Left lung (tissue), 10 donors: Measurements from ENCODE around the gene PPP4R2. TPM values are rescaled to one million over a fixed set of nuclear protein-coding genes. Genes with fewer than 3 reads are reported as not detected.

Source experiments
- ATAC-seq: fragments of 200-7000 bp; cut with Tn5 transposase; one replicate; pipeline ENCODE4 v1.9.1; 2020; ENCODE audit warnings: moderate library complexity
- DNase-seq, 4 donors: peaks; one replicate each; pipeline ENCODE4 v3.0.0-alpha.2; 2013 to 2020
- H3K27ac ChIP-seq, 2 donors: fragments of 200-600 bp; sonication (generic) in 1 of 2; one replicate each; pipeline versions ENCODE4 v1.5.0 to v1.8.0; 2020 to 2021
- H3K27me3 ChIP-seq, 2 donors: fragments of 200-600 bp; sonication (generic) in 1 of 2; one replicate each; pipeline versions ENCODE4 v1.5.0 to v1.8.0; 2020 to 2021
- H3K36me3 ChIP-seq, 2 donors: fragments of 200-600 bp; sonication (generic) in 1 of 2; one replicate each; pipeline versions ENCODE4 v1.5.0 to v1.8.0; 2020 to 2021
- H3K4me1 ChIP-seq, 2 donors: fragments of 200-600 bp; one replicate each; pipeline ENCODE4 v1.8.0; 2021
- H3K4me3 ChIP-seq, 2 donors: fragments of 200-600 bp; sonication (generic) in 1 of 2; one replicate each; pipeline versions ENCODE4 v1.5.0 to v1.8.0; 2020 to 2021; ENCODE audit warnings: mild to moderate bottlenecking in 1 of 2
- H3K9me3 ChIP-seq, 2 donors: fragments of 200-600 bp; sonication (generic) in 1 of 2; one replicate each; pipeline versions ENCODE4 v1.5.0 to v1.8.0; 2020 to 2021
- CTCF ChIP-seq, 2 donors: fragments of 200-600 bp; sonication (generic) in 1 of 2; IDR thresholded peaks; one replicate each; pipeline versions ENCODE4 v1.5.0 to v1.8.0; 2021; ENCODE audit warnings: antibody characterized with exemption in 2 of 2
- intact Hi-C, 2 donors: fragments of 100-400 bp; cut with DNase I; formaldehyde crosslinking; loops; one replicate each; pipeline versions ENCODE4 v1.11.2 to v1.14.2; 2022
- polyA plus RNA-seq, 6 donors: library from polyadenylated mRNA; unstranded; fragments of 120-200 nt; gene quantifications; one replicate each; pipeline ENCODE4 v1.2.1, GENCODE V29; 2013; ENCODE audit not compliant: insufficient read length in 6 of 6
- total RNA-seq, 2 donors: library from RNA; stranded (reverse); fragmentation: NEBNext Ultra II Directional; extraction: Animal tissue kit (Norgen Biotek cat#: 25700); gene quantifications; one replicate each; pipeline ENCODE4 v1.2.1, GENCODE V29; 2021
- donor health status: DM: no; HTN: yes; CAD: no.
- donor health status: DM: no; HTN: no; CAD: no.

PPP4R2 gene
- total and polyA plus RNA-seq, 8 donors = 71.5 to 91.7 (median 86.0) TPM

GRCh38 chr3:72968266-72968664, 28.3 kb upstream of the PPP4R2 start:
- no peak for DNase-seq
- Histone ChIP-seq H3K27ac (no peak overlapping the region), H3K9me3 (no peaks in the 10 kb centered on the region), H3K4me3 (no peak overlapping the region), H3K27me3 (no peaks in the 10 kb centered on the region), H3K36me3 (no peaks in the 10 kb centered on the region), H3K4me1 (no peaks in the 10 kb centered on the region)
- intact Hi-C loops = no loop called here
- no peak for TF ChIP-seq CTCF (IDR thresholded peaks at IDR 0.05)
- ATAC-seq = peak; percentile 44

GRCh38 chr3:72969766-72970165, 26.8 kb upstream of the PPP4R2 start:
- no peak for TF ChIP-seq CTCF (IDR thresholded peaks at IDR 0.05)
- no peak overlapping the region for H3K4me3 ChIP-seq
- intact Hi-C loops = no loop called here

GRCh38 chr3:72970942-72971341, 25.7 kb upstream of the PPP4R2 start:
- no peaks in the 10 kb centered on the region for H3K4me1 ChIP-seq
- no peaks in the 10 kb centered on the region for H3K36me3 ChIP-seq
- ATAC-seq (no peak), DNase-seq (no peak)
- H3K27me3 ChIP-seq = no peaks in the 10 kb centered on the region
- H3K9me3 ChIP-seq = no peaks in the 10 kb centered on the region
- H3K27ac ChIP-seq = no peak overlapping the region
- TF ChIP-seq CTCF (IDR thresholded peaks at IDR 0.05) = no peak
- no peak overlapping the region for H3K4me3 ChIP-seq
- intact Hi-C loops = no loop called here

More at GRCh38 chr3:72969766-72970165, 26.8 kb upstream of the PPP4R2 start:
- Histone ChIP-seq H3K27me3 (no peaks in the 10 kb centered on the region), H3K27ac (no peak overlapping the region), H3K4me1 (no peaks in the 10 kb centered on the region), H3K9me3 (no peaks in the 10 kb centered on the region), H3K36me3 (no peaks in the 10 kb centered on the region)
- ATAC-seq (no peak), DNase-seq (no peak)

GRCh38 chr3:72972706-72973030, 23.9 kb upstream of the PPP4R2 start:
- no peak overlapping the region for H3K27ac ChIP-seq
- intact Hi-C loops = no loop called here

GRCh38 chr3:72973031-72973723, 23.4 kb upstream of the PPP4R2 start:
- ATAC-seq = no peak
- Histone ChIP-seq H3K36me3 (no peaks in the 10 kb centered on the region), H3K4me1 (peaks cover 0 to 4% of the 10 kb centered on the region in 2 donors), H3K4me3 (no peak overlapping the region), H3K27me3 (no peaks in the 10 kb centered on the region), H3K9me3 (no peaks in the 10 kb centered on the region), H3K27ac (no peak overlapping the region)
- intact Hi-C loops = no loop called here
- no peak for DNase-seq
- TF ChIP-seq CTCF (IDR thresholded peaks at IDR 0.05) = no peak

More at GRCh38 chr3:72972706-72973030, 23.9 kb upstream of the PPP4R2 start:
- Histone ChIP-seq H3K4me3 (no peak overlapping the region), H3K27me3 (no peaks in the 10 kb centered on the region), H3K9me3 (no peaks in the 10 kb centered on the region), H3K4me1 (peaks cover 0 to 4% of the 10 kb centered on the region in 2 donors), H3K36me3 (no peaks in the 10 kb centered on the region)
- DNase-seq (no peak), ATAC-seq (no peak)
- no peak for TF ChIP-seq CTCF (IDR thresholded peaks at IDR 0.05)
